Measurements from ENCODE around the gene SLC25A29.

SLC25A29 gene

GRCh38 chr14:100281286-100282082 is 24.8 kb downstream of the SLC25A29 start:
- DNase-seq (ENCODE audit: low spot score) = no peak

DNA sequence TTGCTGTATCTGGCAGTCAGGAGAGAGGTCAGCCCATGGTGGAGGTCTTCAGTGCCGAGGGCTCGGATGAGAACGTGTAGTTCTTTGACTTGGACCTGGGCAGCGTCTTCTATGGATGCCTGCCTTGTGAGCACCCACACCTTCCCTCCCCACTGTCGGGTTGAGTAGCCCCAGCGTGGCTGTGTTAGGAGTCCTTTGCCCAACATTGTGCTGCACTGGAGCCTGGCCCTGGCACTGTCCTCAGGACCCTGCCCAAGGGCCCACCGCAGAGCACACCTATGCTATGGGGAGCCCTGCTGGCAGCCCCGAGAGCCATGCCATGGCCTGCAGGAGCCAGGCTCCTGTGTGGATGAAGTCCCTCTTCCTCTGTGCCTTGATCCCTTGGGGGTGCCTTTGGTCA is 26.7 kb downstream of the SLC25A29 start:
- DNase-seq (ENCODE audit: low spot score) = no peak

- no peak for DNase-seq (ENCODE audit: low spot score)
These were observed 27.1 kb downstream of the SLC25A29 start for GRCh38 chr14:100279133-100279532.

- DNase-seq (ENCODE audit: low spot score) = no peak
These were observed 27.5 kb downstream of the SLC25A29 start for GRCh38 chr14:100278702-100279101.

DNA sequence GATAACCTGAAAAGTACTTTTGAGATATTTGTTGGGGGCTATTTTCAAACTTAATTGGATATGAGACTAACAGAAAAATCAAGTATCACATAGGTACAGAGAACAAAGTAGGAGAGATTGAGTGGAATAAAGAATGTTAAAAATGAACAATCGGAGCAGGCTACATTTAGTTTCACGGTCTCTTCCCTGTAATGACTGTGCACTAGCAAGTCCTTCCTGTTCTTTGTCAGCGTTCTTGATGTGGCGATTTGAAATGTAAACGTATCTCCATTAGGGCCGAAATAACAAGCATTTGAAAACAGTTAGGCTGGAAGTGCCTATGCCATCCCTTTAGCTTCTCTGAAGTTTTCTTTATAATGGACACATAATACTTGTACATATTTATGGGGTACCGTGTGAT is 31.0 kb downstream of the SLC25A29 start:
- no peak for DNase-seq (ENCODE audit: low spot score)

- no peak for DNase-seq (ENCODE audit: low spot score)
These were observed 32.0 kb downstream of the SLC25A29 start for GRCh38 chr14:100274250-100274649.

DNA sequence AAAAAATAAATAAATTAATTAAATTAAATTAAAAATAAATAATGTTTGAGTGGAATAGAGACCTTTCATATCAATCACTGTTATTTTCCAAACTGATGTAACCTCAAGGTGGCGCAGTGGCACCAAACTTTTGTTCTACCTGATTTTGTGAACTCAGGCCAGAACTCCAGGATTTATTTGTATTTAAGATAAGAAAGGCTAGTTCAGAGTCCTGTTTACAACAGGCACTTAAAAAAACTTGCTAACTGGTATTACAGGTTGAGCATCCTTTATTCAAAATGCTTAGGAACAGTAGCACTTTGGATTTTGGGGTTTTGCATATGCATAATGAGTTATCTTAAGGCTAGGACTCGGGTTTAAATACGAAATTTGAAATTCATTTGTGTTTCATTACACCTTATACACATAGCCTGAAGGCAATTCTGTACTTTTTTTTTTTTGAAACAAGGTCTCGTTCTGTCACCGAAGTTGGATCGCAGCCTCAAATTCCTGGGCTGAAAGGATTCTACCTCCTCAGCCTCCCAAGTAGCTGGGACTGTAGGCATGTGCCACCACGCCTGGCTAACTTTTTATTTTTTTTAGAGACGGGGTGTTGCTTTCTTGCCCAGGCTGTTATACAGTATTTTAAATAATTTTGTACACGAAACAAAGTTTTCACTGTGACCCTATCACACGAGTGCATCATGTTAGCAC is 34.9 kb downstream of the SLC25A29 start:
- DNase-seq (ENCODE audit: low spot score) = peak; percentile 19

DNA sequence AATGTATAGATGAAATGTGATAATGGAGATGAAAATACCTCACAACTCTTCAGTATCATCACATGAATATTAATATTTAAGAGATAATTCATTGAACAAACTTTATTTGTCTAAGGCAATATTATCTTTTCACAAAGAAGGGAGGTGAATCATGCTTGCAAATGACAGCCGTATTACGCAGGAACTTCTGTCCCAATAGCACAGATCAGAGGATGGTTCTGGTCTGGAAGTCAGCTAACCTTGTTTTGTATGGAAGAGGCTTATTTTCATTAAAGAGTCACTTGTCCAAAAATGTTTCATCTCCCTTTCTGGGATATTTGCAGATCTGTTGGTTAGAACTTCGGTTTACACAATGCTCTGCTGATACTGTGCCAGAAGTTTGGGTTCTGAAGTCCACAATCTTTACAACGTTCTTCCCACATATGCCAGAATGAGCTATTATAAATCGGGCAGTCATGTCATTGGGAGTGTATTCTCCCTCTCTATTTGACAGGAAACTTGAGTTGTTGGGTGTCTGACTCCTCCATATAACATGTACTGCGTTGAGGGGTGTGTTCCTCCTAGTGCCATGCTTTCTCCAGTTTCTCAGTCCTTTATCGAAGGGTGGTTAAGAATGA is 37.5 kb downstream of the SLC25A29 start:
- no peak for DNase-seq (ENCODE audit: low spot score)

GRCh38 chr14:100267990-100268389 is 38.3 kb downstream of the SLC25A29 start:
- no peak for DNase-seq (ENCODE audit: low spot score)

DNA sequence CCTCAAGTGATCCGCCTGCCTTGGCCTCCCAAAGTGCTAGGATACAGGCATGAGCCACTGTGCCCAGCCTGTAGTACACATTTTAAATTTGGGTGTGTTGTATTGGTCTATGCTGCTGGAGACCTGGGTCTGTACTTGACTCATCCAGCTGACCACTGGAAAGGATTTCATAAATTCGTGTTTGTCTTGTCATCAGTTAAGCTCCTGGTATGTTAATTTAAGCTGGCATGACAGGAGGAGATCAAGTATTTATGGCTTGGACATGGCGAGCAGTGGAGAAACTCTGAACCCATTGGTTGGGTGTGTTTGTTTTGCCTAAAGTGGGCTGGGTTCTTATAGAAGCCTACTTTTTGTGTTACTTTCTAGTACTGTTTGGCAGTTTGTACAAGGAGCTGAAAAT is 43.1 kb downstream of the SLC25A29 start:
- no peak for DNase-seq (ENCODE audit: low spot score)

DNA sequence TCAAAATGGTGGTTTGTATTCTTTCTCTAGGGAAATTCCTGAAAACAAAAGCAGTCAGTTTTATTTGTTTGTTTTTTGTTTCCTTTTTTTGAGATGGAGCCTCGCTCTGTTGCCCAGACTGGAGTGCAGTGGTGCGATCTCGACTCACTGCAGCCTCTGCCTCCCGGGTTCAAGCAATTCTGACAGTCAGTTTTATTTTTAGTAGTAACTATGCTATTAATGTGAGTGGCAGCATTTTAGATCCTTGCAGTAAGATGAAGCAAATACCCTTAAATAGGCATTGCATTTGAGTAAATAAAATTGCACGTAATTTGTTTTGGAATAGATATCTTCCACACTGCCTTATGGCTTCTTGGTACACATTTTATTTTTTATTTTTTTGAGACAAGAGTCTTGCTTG is 43.7 kb downstream of the SLC25A29 start:
- DNase-seq (ENCODE audit: low spot score) = no peak

- DNase-seq (ENCODE audit: low spot score) = no peak
These were observed 44.6 kb downstream of the SLC25A29 start for GRCh38 chr14:100261621-100262020.

- no peak for DNase-seq (ENCODE audit: low spot score)
These were observed 49.8 kb downstream of the SLC25A29 start for GRCh38 chr14:100256339-100256895.

GRCh38 chr14:100252684-100253083 is 53.6 kb downstream of the SLC25A29 start:
- no peak for DNase-seq (ENCODE audit: low spot score)

DNA sequence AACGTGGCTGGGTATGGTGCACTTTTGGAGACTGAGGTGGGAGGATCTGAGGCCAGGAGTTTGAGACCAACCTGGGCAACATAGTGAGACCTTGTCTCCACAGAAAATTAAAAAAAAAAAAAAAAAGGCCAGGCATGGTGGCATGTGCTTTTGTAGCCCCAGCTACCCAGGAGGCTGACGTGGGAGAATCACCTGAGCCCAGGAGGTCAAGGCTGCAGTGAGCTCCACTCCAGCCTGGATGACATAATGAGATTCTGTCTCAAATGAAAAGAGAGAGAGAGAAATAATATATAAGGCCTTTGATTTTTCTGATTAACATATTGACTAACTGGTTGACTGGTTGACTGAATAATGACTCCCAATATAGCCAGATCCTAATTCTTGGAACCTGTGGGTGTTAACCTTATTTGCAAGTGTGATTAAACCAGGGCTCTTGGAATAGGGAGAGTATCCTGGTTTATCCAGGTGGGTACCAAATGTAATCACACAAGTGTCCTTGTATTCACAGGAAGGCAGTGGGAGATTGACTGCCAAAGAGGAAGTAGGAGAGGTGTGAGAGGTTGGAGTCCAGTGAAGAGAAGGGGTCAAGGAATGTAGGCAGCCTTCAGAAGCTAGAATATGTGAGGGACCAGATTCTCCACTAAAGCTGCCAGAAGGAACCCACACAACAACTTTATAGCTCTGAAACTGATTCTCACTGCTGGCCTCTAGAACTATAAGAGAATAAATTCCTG is 55.3 kb downstream of the SLC25A29 start:
- DNase-seq (ENCODE audit: low spot score) = no peak

GRCh38 chr14:100246809-100247428 is 59.3 kb downstream of the SLC25A29 start:
- peak; percentile 72 for DNase-seq (ENCODE audit: low spot score)

- no peak for DNase-seq (ENCODE audit: low spot score)
These were observed 63.2 kb downstream of the SLC25A29 start for GRCh38 chr14:100243020-100243419.

DNA sequence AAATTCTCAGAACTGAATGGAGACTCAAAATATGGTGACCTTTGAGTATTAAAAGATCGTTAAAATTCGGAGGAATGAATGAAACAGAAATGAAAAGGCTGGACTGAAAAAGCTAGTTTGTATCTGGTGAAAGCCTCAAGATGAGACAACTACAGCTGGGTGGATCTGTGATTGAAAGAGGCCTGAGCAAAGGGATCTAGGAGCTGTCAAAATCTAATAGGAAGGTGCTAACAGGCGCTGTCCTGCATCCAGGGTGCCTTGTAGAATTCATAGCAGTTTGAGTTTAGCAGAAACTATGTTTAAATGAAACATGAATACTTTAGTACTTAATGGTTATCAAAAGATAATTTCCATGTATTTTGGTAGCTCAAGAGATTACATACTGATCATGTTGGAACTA is 65.0 kb downstream of the SLC25A29 start:
- DNase-seq (ENCODE audit: low spot score) = peak; percentile 27

All from RKO (cell line).